Measurements from ENCODE around the gene NMD3.

DNA sequence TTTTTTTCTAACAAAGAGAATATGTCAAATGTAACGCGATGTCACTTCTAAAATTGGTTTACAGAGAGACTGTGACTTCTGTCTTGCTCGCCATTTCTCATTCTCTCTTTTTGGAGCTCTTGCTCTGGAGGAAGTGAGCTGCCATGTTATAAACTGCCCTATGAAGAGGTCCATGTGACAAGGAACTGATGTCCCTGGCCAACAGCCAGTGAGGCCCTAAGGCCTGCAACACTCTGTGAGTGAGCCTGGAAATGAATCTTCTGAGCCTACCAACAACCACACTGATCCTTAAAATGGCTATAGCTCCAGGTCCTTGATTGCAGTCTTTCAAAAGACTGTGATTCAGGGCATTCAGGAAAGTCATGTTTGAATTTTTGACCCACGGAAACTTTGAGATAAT is 49.9 kb downstream of the NMD3 start:
- no peak for TF ChIP-seq POLR2A (IDR thresholded peaks at IDR 0.05; ENCODE audit: low read length)
- TF ChIP-seq GATA1 (IDR thresholded peaks at IDR 0.05; ENCODE audit: low read depth, low read length) = no peak
